Umbilical cord (tissue), 2 donors: ENCODE data around the gene TBC1D16. TPM values are rescaled to one million over a fixed set of nuclear protein-coding genes. Genes with fewer than 3 reads are reported as not detected.
"Not testable (repeated sequence)": the region's sequence is repeated elsewhere in the genome, so short reads cannot be mapped to it uniquely, and the experiment has no call there.

Experiments
- DNase-seq: peaks from one replicate; pipeline ENCODE4 v3.0.0-alpha.2; 2015; ENCODE audit warnings: low spot score
- total RNA-seq: library from RNA; depleted of rRNA; stranded (reverse); fragments of >200 nt; gene quantifications from one replicate; pipeline ENCODE4 v1.2.3, GENCODE V29; 2014; ENCODE audit warnings: low replicate concordance; ENCODE audit not compliant: insufficient read depth

Gene TBC1D16
- total RNA-seq, 1 donor from 2014 or later, result 21.7 TPM

DNA sequence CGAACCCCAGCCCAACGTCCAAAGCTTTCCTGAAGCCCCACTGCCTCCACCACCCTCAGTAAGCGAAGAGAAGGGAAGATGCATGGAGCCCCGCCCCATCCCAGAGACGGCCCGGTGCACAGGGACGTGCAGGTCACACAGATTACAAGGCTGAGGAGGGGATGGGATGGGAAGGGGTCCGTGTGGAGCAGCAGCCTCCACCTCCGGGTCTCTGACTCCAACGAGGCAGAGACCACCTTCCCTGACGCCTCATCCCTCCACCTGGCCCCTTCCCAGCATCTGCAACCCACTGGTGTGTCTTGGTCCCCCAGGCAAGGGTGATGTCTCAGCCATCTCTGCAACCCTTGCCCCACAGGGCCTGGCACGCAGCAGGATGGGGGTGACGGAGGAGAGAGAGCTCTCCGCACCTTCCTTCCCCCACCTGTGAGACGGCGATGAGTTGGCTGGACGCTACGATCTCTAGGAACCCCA lies 58.5 kb downstream of the TBC1D16 start:
- DNase-seq, result no peak

DNA sequence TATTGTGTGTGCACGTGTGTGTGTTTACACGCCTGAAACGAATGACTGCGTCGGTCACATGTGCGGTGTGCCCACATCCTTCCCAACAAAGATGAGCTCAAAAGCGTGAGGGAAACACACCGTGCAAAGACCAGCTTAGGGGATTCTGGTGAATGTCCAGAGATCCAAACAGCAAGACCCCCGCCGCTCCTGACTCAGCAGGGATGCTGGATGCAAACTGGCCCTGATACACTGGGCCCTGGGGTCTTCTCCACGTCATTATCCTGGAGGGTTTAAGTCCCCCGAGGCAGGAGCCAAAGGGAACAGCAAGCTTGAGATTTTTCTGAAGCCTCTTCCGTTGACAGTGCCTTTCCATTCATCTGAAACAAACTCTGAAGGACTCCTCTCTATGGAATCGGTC lies 59.2 kb downstream of the TBC1D16 start:
- no peak for DNase-seq

DNA sequence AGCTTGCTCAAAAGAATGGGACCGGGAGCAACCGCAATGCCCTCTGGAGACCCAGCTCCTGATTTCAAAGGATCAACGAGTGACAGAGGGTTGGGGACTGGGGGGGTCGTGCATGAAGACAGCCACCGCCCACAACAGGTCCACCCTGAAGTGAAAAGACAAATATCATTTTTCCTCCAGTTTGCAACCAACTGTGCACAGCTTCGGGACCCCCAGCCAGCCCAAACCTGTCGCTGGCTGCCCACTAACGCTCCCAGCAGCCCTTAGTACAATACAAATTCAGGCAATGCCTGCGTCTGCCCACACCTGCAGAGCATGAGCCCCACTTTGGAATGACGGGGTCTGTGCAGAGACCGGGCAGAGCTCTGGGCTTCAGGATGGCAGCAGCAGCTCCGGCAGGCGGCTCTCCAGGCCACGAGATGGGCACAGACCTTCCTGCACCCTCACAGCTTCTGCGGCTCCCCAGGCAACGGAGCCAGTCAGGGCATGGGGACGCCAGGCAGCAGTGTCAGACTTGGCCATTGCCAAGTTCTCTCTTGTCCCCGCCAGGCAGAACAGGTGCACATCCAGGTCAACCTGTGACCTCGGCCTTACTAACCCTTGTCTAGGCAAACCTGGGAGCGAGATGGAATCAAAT lies 60.1 kb downstream of the TBC1D16 start:
- no peak for DNase-seq

DNA sequence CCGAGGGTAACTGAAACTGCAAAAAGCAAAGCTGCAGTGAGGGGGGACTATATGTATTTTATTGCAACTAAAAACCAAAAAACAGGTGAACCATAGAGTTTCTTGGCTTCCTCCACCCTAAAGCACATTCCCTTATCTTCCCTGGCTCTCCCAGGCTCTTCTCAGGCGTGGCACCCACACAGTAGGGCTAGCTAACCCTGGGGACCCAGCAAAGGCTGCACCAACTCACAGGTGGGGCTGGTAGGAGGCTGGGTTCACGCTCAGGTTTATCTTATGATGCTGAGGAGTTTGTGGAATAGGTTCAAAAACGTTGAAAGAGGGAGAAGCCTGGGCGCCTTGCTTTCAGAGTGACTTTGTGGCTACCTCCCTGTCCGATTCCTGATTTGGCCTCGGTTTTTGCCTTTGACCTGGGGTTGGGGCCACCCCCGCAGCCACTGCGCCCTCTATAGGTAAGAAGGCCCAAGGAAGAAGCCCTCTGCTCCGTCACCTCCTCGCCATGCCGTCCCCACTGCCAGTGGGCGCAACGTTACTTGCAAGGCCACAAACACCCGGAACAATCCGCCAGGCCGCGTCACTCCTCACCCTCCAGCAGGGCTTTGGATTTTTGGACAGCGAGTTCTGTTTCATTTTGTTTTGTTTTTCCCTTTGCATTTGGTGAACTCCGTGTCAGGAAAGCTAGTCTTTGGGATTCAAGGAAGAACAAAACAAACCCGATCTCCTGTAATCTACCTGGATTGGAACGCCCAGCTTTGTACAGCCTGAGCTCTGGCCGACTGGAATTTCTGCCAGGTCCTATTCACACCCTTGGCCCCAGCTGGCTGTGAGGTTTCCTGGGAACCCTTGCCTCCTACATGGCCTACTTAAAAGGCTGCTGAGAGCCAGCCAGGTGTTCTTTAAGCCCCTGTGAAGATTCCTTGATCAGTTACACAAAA lies 60.8 kb downstream of the TBC1D16 start:
- no peak for DNase-seq

DNA sequence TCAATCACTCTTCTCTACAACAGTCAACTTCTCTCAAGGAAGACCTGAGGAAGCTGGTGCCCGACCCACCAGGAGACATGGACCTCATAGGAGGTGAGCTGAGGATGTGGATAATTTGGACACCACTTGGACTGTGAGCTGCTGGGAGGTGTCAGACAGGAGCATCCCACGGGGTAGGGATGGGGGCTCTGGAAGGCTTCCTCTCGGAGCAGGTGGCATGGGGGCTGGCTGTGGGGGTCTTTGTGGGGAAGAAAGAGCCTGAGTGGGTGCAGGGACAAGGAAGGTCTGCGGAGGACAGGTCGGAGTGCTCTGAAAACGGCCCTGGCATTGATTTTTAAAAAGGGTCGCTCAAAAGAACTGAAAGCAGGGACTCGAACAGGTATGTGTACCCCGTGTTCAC lies 64.0 kb downstream of the TBC1D16 start:
- DNase-seq, result no peak

DNA sequence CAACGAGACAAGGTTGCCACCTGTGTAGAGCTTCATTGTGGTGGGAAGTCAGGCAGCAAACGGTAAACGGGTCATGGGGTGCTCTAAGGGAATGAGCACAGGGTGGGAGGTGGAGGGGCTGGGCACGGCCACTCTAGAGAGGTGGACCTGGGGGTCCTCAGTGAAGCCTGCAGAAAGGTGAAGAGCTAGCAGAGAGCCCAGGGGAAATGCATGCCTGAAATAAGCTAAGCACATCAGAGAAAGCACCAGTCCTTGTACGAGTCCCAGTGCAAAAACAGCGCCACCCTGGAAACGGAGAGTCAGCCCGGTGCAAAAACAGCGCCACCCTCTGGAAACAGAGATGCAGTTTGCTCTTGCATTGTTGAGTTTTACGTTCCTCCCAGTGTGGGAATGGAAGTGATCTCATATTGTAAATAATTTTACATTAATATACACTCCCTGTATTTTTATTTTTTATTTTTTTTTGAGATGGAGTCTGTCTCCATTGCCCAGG lies 65.0 kb downstream of the TBC1D16 start:
- DNase-seq, result no peak

DNA sequence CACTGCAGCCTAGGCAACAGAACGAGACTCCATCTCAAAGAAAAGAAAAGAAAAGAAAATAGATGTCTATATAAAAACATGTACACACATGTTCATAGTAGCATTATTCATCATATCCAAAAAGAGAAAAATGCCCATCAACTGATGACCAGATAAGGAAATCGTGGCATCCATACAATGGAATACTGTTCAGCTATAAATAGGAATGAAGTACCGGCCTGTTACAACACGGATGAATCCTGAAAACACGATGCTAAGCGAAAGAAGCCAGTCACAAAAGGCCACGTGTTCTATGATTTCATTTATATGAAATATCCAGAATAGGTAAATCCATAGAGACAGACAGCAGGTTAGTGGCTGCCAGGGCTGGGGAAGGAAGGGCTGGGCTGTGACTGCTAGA lies 65.8 kb downstream of the TBC1D16 start:
- no peak for DNase-seq

DNA sequence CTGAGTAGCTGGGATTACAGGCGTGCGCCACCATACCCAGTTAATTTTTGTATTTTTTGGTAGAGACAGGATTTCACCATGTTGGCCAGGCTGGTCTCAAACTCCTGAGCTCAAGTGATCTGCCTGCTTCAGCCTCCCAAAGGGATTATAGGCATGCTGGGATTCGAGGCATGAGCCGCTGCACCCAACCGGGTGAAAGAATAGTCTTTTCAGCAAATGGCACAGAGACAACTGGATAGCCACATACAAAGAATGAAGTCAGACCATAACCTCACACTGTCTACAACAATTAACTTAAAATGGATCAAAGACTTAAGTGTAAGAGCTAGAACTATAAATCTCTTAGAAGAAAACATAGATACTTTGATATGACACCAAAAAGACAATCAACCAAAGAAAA lies 67.6 kb downstream of the TBC1D16 start:
- DNase-seq, result no peak

DNA sequence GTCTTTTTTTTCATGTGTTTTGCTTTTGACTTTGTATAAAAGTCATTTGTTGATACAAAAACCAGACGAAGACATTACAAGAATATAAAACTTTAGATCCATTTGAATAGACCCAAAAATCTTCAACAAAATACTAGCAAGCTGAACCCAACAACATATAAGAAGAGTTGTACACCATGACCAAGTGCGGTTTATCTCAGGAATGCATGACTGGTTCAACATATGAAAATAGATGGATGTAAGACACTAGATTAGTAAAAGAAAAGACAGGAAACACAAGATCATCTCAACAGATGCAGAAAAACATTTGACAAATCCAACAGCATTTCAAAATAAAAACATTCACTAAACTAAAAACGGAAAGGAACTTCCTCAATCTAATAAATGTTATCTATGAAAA lies 69.0 kb downstream of the TBC1D16 start:
- DNase-seq, result peak; percentile 64

DNA sequence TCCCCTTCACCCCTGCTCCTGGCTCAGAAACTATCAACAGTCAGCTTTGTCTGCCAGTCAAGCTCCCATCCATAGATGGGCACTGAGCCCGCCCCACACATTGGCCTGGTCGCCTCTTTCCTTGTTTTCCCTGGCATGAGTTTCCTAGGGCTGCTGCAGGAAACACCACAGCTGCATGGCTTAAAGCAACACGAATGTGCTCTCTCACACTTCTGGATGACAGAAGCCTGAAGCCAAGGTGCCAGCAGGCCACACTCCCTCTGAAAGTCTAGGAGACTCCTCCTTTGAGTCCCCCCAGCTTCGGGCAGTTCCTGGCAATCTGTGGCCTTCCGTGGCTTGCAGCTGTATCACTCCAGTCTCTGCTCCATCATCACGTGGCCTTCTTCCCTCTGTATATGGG lies 69.9 kb downstream of the TBC1D16 start:
- no peak for DNase-seq

DNA sequence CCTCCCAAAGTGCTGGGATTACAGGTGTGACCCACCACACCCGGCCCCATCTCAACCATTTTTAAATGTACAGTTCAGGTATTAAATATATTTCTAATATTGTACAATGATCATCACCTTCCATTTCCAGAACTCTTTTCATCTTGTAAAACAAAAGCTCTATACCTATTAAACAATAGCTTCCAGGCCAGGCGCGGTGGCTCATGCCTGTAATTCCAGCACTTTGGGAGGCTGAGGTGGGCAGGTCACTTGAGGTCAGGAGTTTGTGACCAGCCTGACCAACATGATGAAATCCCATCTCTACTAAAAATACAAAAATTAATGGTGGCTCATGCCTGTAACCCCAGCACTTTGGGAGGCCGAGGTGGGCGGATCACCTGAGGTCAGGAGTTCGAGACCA lies 73.2 kb downstream of the TBC1D16 start:
- DNase-seq, result not testable (repeated sequence)

DNA sequence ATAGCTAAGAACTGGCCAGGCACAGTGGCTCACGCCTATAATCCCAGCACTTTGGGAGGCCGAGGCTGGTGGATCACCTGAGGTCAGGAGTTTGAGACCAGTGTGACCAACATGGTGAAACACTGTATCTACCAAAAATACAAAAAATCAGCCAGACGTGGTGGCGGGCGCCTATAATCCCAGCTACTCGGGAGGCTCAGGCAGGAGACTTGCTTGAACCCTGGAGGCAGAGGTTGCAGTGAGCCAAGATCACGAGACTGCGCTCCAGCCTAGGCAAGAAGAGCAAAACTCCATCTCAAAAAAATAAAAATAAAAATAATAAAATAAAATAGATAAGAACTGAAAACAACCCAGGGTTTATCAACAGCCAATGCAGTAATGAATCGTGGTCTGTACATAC lies 74.1 kb downstream of the TBC1D16 start:
- DNase-seq, result not testable (repeated sequence)

DNA sequence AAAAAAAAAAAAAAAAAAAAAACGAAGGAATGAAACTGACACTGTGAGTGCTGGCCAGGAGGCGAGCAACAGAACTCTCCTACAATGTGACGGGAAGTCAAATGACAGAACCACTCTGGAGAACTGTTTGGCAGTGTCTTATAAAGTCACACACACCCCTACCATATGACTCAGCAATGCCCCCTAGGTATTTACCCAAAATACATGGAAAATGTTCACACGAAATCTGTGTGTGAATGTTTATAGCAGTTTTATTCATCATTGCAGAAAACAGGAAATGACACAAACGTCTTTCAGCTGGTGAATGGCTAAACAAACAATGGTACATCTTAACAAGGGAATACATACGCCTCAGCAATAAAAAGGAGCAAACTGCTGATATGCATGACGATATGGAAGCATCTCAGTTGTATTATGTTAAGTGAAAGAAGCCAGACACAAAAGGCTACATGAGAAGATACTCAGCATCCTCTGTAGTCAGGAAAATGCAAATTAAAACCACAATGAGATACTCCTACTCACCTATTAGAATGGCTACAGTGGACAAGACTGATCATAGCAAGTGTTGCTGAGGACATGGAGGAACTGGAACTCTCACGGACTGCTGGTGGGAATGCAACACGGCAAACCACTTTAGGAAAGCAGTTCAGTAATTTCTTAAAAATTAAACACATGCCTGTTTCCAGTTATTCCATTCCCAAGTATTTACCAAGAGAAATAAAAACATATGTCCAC lies 74.7 kb downstream of the TBC1D16 start:
- DNase-seq, result no peak

DNA sequence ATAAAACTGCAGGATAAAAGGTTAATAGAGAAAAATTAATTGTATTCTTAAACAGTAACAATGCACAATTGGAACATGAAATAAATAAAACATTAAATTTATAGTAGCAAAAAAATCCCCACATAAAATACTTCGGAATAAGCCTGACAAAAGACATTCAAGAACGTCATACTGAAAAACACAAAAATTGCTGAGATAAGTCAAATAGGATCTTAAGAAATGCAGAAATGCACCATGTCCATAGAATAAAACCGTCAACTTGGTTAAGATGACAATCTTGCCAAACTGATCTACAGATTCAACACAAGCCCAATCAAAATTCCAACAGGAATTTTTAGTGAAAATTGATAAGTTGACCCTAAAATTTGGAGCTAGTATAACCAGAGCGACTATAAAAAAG lies 76.6 kb downstream of the TBC1D16 start:
- no peak for DNase-seq

DNA sequence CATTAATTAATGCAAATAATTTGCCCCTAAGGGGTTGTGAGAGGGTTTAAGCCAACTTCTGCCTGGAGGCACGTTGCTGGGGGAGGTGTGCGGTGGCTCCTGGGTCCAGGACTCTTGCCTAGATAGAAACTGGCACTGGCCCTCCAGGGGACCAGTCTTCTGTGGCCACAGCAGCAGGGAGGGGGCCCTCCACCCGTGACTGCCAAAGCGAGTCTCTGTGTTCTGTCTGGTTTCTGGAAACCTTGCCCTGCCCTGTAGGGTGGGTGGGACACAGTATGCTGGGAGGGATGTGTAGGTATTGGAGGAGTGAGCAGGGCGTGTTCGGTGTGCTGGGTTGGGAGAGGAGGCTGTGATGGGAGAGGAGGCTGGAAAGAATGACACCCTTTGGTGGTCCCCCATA lies 78.8 kb downstream of the TBC1D16 start:
- no peak for DNase-seq

DNA sequence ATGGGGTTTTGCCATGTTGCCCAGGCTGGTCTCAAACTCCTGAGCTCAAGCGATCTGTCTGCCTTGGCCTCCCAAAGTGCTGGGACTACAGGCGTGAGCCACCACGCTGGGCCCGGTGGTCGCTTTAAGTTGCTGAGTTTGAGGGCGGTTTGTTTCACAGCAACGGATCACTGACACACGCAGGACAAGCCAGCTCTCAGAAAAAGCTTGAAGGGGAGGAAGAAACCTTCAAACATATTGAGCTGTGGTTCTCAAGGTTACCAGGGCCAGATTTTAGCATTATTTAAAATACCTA lies 79.3 kb downstream of the TBC1D16 start:
- not testable (repeated sequence) for DNase-seq

DNA sequence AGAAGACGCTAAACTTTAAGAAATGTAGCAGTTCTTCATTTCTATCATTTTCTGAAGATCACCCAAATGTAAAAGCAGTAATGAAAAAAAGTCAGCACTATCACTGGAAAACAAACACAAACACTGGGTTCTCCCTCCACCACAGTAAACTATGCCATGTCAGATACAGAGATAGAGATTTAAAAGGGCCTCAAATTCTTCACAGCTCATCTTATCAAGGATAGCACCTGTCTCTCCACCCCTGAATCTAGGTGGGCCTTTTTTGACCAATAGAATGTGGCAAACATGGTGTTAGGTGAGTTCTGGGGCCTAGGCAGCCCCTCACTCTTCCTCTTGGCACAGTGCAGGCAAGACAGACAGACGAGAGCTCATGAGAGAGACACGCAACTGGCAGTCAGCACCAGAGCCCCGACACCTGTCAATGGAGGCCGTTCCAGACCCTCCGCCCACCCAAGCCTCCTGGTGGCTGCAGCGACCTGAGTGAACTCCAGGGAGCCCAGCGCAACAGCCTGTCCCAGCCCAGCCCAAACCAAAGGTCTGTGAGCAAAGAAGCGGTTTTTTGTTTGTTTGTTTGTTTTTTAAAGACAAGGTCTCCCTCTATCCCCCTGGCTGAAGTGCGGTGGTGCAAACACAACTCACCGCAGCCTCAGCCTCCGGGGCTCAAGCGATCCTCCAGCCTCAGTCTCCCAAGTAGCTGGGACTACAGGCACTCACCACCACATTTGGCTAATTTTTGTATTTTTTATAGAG lies 79.8 kb downstream of the TBC1D16 start:
- DNase-seq, result no peak

DNA sequence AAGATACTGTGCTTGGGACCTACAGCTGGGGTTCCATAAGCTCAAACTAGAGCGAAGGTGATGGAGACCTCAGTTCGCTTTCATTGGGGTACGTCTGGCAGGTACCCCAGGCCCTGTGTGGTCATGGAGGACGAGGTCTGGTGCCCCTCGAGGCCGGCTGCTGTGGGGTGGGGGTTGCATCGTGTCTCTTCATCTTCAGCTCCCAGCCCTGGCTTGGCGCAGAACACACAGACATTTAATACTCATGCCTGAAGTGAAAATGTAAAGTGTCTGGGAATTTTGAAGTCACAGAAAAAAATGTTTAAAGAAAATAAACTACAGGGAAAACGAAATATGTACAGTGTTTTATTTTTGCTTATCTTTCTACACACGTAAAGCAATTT lies 80.5 kb downstream of the TBC1D16 start:
- DNase-seq, result no peak

DNA sequence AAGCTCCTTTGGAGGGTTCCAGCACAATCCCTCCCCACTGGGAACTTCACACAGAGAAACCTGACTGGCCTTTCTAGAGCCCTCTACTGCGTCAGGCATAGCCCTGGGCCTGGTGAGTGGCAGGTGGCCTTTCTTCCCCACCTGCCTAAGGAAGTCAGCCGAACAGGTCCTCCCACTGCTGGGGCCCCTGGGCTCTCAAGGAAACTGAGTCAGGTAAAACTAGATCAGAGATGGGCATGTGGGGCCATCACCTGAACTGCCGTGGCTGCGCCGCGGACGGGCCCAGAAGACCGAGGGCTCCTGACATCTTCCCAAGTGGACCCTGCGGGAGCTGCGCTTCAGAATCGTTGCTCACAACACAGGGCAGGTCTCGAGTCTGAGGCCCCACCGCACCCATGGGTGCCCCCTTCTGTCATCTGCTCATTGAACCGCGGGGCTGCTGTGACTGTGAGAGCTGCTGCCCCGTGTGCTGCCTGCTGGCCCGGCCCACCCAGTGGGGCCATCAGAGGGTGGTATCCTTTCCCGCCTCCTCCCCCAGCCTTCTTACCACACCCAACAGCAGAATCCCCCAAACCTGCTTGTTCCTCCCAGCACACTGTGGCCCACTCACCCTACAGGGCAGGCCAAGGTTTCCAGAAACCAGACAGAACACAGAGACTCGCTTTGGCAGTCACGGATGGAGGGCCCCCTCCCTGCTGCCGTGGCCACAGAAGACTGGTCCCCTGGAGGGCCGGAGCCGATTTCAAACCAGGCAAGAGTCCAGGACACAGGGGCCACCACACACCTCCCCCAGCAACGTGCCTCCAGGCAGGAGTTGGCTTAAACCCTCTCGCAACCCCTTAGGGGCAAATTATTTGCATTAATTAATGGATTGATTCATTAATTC lies 81.1 kb downstream of the TBC1D16 start:
- DNase-seq, result no peak

DNA sequence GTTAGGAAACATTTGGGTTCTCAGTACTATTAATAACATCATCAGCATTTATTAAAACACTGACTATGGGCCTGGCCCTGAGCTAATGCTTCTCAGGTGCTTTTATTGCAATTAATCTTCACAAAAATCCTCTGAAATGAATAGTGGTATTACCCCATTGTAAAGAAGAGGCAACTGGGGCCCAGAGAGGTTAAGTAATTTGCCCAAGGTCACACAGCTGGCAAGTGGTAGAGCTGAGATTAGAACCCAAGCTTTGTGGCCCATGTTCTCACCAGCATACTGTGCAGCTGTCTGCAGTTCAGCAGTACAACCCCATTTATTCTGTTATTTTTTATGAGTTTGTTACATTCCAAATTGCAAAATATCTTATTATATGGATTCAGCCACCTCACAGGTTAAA lies 82.3 kb downstream of the TBC1D16 start:
- DNase-seq, result no peak

DNA sequence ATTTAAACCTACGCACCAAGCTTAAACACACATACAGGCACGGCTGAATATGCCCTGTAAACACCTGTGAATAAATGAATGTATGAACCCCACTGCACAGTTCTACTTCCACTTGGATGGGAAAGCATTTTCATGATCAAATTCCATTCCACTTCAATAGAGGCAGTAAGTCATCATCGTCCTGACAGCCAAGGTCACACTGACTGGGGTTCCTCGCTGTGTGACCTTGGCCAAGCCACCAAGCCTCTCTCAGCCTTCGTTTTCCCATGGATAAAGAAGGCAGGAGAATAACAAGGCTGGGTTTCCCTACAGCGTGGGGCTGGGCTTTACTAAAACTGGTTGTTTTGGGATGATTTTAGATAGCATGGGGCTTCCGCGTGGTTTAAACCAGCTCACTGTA lies 82.8 kb downstream of the TBC1D16 start:
- no peak for DNase-seq
